ENCODE results near the gene CPT1A.
A peak's percentile ranks its signal among the peaks of the same experiment; 100 is the strongest.

The CPT1A gene

DNA sequence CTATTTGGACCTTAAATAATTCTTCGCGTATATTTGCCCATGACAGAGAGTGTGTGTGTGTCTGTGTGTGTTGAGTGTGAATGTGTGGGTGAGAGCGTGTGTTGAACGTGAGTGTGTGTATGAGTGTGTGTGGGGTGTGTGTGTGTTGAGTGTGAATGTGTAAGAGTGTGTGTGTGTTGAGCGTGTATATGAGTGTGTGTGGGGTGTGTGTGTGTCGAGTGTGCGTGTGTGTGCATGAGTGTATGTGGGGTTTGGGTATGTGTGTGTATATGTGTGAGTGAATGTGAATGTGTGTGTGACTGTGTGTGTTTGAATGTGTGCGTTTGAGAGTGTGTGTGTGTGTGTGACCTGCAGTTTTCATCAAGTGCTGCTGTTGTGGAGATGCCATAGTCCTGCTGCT, 130.6 kb downstream of the CPT1A start:
- no peak overlapping the region for H3K4me3 ChIP-seq (ENCODE audit: low read depth, low read length)
- peaks cover 9% of the 10 kb centered on the region for H3K4me1 ChIP-seq (ENCODE audit: control insufficient read depth, insufficient read depth, low read length)
- no peak overlapping the region for H3K9ac ChIP-seq (ENCODE audit: low read depth, low read length)
- no peaks in the 10 kb centered on the region for H3K36me3 ChIP-seq (ENCODE audit: control insufficient read depth, insufficient read depth, low read length)
- no peaks in the 10 kb centered on the region for H3K27me3 ChIP-seq (ENCODE audit: control insufficient read depth, insufficient read depth, low read length)
- no peaks in the 10 kb centered on the region for H3K9me3 ChIP-seq (ENCODE audit: control insufficient read depth, insufficient read depth, low read length)

DNA sequence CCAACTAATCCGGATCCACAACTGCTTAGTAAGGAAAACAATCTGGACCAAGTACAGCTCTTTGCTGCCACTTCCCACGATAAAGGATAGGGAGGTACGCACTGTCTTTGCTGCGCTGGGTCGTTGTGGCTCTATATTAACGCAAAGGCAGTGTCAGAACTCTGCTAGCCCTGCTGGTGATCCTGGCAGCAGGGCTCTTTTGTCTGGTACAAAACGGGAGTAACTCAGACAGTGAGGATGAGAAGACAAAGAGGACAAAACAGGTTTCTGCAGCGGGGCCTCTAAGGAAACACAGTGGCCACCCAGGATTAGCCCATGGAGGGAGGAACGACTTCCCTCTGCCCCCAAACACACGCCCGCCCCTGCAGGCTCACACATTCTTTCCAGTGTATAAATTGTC, 131.3 kb downstream of the CPT1A start:
- peaks cover 9% of the 10 kb centered on the region for H3K4me1 ChIP-seq (ENCODE audit: control insufficient read depth, insufficient read depth, low read length)
- H3K9me3 ChIP-seq (ENCODE audit: control insufficient read depth, insufficient read depth, low read length): no peaks in the 10 kb centered on the region
- H3K9ac ChIP-seq (ENCODE audit: low read depth, low read length): no peak overlapping the region
- H3K4me3 ChIP-seq (ENCODE audit: low read depth, low read length): no peak overlapping the region
- no peaks in the 10 kb centered on the region for H3K27me3 ChIP-seq (ENCODE audit: control insufficient read depth, insufficient read depth, low read length)
- no peaks in the 10 kb centered on the region for H3K36me3 ChIP-seq (ENCODE audit: control insufficient read depth, insufficient read depth, low read length)

DNA sequence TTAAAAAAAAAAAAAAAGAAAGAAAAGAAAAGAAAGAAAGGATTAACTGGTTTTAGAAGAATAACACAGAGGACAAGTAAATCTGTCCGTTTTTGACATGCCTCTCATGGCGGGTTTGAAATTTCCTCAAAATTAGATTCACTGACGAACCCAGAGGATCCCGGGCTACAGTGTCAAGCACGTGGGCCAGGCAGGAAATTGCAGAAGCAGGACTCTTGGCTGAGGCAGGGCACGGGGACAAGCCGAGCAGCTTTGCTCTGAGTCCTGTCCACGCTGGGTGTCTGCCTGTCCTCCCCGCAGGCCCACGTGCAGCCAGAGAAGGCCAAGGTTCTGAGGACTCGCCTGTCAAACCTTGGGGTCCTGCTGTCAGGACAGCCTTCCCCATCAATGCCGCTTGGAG, 132.7 kb downstream of the CPT1A start:
- no peak overlapping the region for H3K9ac ChIP-seq (ENCODE audit: low read depth, low read length)
- H3K9me3 ChIP-seq (ENCODE audit: control insufficient read depth, insufficient read depth, low read length): no peaks in the 10 kb centered on the region
- H3K4me3 ChIP-seq (ENCODE audit: low read depth, low read length): no peak overlapping the region
- H3K4me1 ChIP-seq (ENCODE audit: control insufficient read depth, insufficient read depth, low read length): peaks cover 9% of the 10 kb centered on the region
- H3K36me3 ChIP-seq (ENCODE audit: control insufficient read depth, insufficient read depth, low read length): no peaks in the 10 kb centered on the region
- no peaks in the 10 kb centered on the region for H3K27me3 ChIP-seq (ENCODE audit: control insufficient read depth, insufficient read depth, low read length)

DNA sequence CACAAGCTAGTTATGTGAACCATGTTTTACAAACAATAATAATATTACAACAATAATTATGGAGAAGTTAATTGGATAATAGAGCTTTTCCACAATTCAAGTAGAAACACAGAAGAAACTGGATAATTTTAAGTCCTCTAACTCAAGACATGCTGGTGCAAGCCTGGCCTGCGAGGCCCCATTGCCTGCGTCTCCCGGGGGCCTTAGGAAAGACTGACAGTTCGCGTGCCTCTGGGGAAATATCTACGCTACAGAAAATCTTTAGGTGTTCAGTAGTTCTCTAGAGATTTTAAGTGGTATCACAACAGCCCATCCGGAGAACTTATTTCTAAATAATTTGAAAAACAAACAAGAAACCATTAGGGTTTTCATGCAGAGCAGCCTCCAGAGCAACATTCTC, 134.2 kb downstream of the CPT1A start:
- H3K36me3 ChIP-seq (ENCODE audit: control insufficient read depth, insufficient read depth, low read length): no peaks in the 10 kb centered on the region
- no peak overlapping the region for H3K9ac ChIP-seq (ENCODE audit: low read depth, low read length)
- no peaks in the 10 kb centered on the region for H3K27me3 ChIP-seq (ENCODE audit: control insufficient read depth, insufficient read depth, low read length)
- H3K4me3 ChIP-seq (ENCODE audit: low read depth, low read length): no peak overlapping the region
- no peaks in the 10 kb centered on the region for H3K9me3 ChIP-seq (ENCODE audit: control insufficient read depth, insufficient read depth, low read length)
- peaks cover 9% of the 10 kb centered on the region for H3K4me1 ChIP-seq (ENCODE audit: control insufficient read depth, insufficient read depth, low read length)

DNA sequence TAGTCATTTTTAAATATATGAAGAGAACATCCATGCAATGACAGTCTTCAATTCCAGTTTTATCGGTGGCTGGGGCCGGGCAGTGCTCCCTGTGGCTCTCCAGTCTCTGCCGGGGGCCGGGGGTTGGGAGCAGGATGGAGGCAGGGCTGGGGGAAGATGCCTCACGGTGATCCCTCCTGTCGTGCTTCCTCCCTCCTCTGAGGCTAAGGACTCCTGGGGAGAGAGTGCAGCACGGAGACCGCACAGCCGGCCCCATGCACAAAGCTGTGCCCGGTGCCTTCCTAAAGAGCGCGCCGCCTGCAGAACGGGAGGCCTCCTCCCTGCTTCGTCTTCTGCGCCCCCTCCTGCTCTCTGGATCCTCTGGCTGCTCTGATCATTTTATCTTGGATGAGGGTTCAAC, 136.8 kb downstream of the CPT1A start:
- no peaks in the 10 kb centered on the region for H3K9me3 ChIP-seq (ENCODE audit: control insufficient read depth, insufficient read depth, low read length)
- peak overlapping the region; percentile 3 for H3K4me3 ChIP-seq (ENCODE audit: low read depth, low read length)
- no peaks in the 10 kb centered on the region for H3K36me3 ChIP-seq (ENCODE audit: control insufficient read depth, insufficient read depth, low read length)
- H3K9ac ChIP-seq (ENCODE audit: low read depth, low read length): no peak overlapping the region
- H3K27me3 ChIP-seq (ENCODE audit: control insufficient read depth, insufficient read depth, low read length): no peaks in the 10 kb centered on the region
- H3K4me1 ChIP-seq (ENCODE audit: control insufficient read depth, insufficient read depth, low read length): peaks cover 9% of the 10 kb centered on the region

Data from iPS-15b (cell line).